ENCODE data around the gene WFDC10B. TPM values are rescaled to one million over a fixed set of nuclear protein-coding genes. Genes with fewer than 3 reads are reported as not detected.

WFDC10B gene
- polyA plus RNA-seq, 3 donors = not detected

- TF ChIP-seq, protein P1, sequence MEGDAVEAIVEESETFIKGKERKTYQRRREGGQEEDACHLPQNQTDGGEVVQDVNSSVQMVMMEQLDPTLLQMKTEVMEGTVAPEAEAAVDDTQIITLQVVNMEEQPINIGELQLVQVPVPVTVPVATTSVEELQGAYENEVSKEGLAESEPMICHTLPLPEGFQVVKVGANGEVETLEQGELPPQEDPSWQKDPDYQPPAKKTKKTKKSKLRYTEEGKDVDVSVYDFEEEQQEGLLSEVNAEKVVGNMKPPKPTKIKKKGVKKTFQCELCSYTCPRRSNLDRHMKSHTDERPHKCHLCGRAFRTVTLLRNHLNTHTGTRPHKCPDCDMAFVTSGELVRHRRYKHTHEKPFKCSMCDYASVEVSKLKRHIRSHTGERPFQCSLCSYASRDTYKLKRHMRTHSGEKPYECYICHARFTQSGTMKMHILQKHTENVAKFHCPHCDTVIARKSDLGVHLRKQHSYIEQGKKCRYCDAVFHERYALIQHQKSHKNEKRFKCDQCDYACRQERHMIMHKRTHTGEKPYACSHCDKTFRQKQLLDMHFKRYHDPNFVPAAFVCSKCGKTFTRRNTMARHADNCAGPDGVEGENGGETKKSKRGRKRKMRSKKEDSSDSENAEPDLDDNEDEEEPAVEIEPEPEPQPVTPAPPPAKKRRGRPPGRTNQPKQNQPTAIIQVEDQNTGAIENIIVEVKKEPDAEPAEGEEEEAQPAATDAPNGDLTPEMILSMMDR (IDR thresholded peaks at IDR 0.05) = no peak
- H3K79me2 ChIP-seq (ENCODE audit: insufficient read depth, low read length) = no peaks in the 10 kb centered on the region
- Mint-ChIP-seq H3K4me3 (no peak overlapping the region), H3K9me3 (peaks cover 9 to 14% (median 11%) of the 10 kb centered on the region in 7 donors), H3K4me1 (no peaks in the 10 kb centered on the region), H3K36me3 (no peaks in the 10 kb centered on the region), H3K27me3 (ENCODE audit: low read depth in 3 of 3) (peaks cover 3 to 16% (median 5%) of the 10 kb centered on the region in 3 donors), H3K27ac (no peak overlapping the region)
- peaks cover 0 to 7% of the 10 kb centered on the region in 2 donors for H3K9me3 ChIP-seq (replicated peaks in 1 of 2; ENCODE audit: control insufficient read depth in 1 of 2, insufficient read depth in 1 of 2, low read length in 2 of 2)
- no peak overlapping the region for H2AFZ ChIP-seq (ENCODE audit: insufficient read depth, low read depth, low read length, poor library complexity, severe bottlenecking)
- no peak for DNase-seq
- no peaks in the 10 kb centered on the region for H3K4me1 ChIP-seq (ENCODE audit: control insufficient read depth in 1 of 2, insufficient read depth in 2 of 2, low read length in 2 of 2)
- no peaks in the 10 kb centered on the region for H3K36me3 ChIP-seq (replicated peaks in 1 of 2; ENCODE audit: control insufficient read depth in 1 of 2, insufficient read depth in 2 of 2, low read length in 2 of 2)
- no peak overlapping the region for H3K9ac ChIP-seq (ENCODE audit: insufficient read depth, low read length, poor library complexity, severe bottlenecking)
- WGBS (ENCODE audit: insufficient coverage) = no CpG with 5 or more reads among the region's 2 CpGs
- H4K20me1 ChIP-seq (ENCODE audit: insufficient read depth, low read length) = no peaks in the 10 kb centered on the region
- intact Hi-C loops (cut with micrococcal nuclease) = no loop called here
- H3K27ac ChIP-seq (ENCODE audit: low read depth in 1 of 2, low read length in 2 of 2) = no peak overlapping the region
- no peak overlapping the region for H3K4me2 ChIP-seq (replicated peaks; ENCODE audit: extremely low read depth, low read length, poor library complexity, severe bottlenecking)
- H3K27me3 ChIP-seq (ENCODE audit: control insufficient read depth in 2 of 2, insufficient read depth in 2 of 2, low read length in 2 of 2) = no peaks in the 10 kb centered on the region
- no peak overlapping the region for H3K4me3 ChIP-seq (replicated peaks in 1 of 3; ENCODE audit: low read depth in 2 of 3, low read length in 3 of 3)
Observed at GRCh38 chr20:45727044-45727443, 22.2 kb upstream of the WFDC10B start.

DNA sequence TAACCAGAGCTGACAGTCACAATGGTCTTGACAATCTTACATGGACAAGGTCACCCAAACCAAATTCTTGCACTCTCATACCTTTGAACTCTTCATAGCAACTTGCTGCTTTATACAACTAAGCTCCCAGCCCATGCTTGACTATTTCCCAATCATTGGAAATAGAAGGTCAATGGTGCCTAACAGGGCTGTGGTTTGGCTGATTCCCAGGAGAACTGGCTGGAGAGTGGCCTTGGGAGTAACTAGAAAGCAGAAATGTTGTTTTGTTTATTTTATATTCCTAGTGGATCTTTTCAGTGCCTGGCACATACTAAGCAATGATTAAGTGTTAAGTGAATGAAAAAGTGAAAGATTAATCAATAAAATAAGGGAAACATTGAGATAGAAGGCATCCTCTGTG is 20.3 kb upstream of the WFDC10B start:
- Histone ChIP-seq H3K4me1 (ENCODE audit: control insufficient read depth in 1 of 2, insufficient read depth in 2 of 2, low read length in 2 of 2) (no peaks in the 10 kb centered on the region), H3K4me2 (replicated peaks; ENCODE audit: extremely low read depth, low read length, poor library complexity, severe bottlenecking) (no peak overlapping the region), H4K20me1 (ENCODE audit: insufficient read depth, low read length) (no peaks in the 10 kb centered on the region), H3K27ac (ENCODE audit: low read depth in 1 of 2, low read length in 2 of 2) (no peak overlapping the region), H3K9ac (ENCODE audit: insufficient read depth, low read length, poor library complexity, severe bottlenecking) (no peak overlapping the region), H3K36me3 (replicated peaks in 1 of 2; ENCODE audit: control insufficient read depth in 1 of 2, insufficient read depth in 2 of 2, low read length in 2 of 2) (no peaks in the 10 kb centered on the region), H2AFZ (ENCODE audit: insufficient read depth, low read depth, low read length, poor library complexity, severe bottlenecking) (no peak overlapping the region), H3K27me3 (ENCODE audit: control insufficient read depth in 2 of 2, insufficient read depth in 2 of 2, low read length in 2 of 2) (no peaks in the 10 kb centered on the region), H3K9me3 (replicated peaks in 1 of 2; ENCODE audit: control insufficient read depth in 1 of 2, insufficient read depth in 1 of 2, low read length in 2 of 2) (no peaks in the 10 kb centered on the region), H3K4me3 (replicated peaks in 1 of 3; ENCODE audit: low read depth in 2 of 3, low read length in 3 of 3) (no peak overlapping the region), H3K79me2 (ENCODE audit: insufficient read depth, low read length) (no peaks in the 10 kb centered on the region)
- TF ChIP-seq, protein P1 (IDR thresholded peaks at IDR 0.05) = no peak
- no peak overlapping the region for H3K4me3 Mint-ChIP-seq
- peaks cover 3 to 14% (median 5%) of the 10 kb centered on the region in 3 donors for H3K27me3 Mint-ChIP-seq (ENCODE audit: low read depth in 3 of 3)
- no peak overlapping the region for H3K27ac Mint-ChIP-seq
- no peaks in the 10 kb centered on the region for H3K4me1 Mint-ChIP-seq
- peaks cover 0 to 2% (median 0%) of the 10 kb centered on the region in 7 donors for H3K9me3 Mint-ChIP-seq
- DNase-seq = no peak
- intact Hi-C loops (cut with micrococcal nuclease) = no loop called here
- no peaks in the 10 kb centered on the region for H3K36me3 Mint-ChIP-seq

All from CD14-positive monocyte (primary cell).